GM19023 (cell line): ENCODE measurements around the gene FLYWCH2.
A peak's percentile ranks its signal among the peaks of the same experiment; 100 is the strongest.

Source experiments
- ATAC-seq: cut with Tn5 transposase; IDR thresholded peaks from one replicate; pipeline ENCODE4 v1.9.1; 2021; ENCODE audit warnings: mild to moderate bottlenecking, moderate library complexity; ENCODE audit not compliant: unreplicated experiment

The FLYWCH2 gene

GRCh38 chr16:2853531-2854073, 29.4 kb upstream of the FLYWCH2 start:
- ATAC-seq, result no peak

DNA sequence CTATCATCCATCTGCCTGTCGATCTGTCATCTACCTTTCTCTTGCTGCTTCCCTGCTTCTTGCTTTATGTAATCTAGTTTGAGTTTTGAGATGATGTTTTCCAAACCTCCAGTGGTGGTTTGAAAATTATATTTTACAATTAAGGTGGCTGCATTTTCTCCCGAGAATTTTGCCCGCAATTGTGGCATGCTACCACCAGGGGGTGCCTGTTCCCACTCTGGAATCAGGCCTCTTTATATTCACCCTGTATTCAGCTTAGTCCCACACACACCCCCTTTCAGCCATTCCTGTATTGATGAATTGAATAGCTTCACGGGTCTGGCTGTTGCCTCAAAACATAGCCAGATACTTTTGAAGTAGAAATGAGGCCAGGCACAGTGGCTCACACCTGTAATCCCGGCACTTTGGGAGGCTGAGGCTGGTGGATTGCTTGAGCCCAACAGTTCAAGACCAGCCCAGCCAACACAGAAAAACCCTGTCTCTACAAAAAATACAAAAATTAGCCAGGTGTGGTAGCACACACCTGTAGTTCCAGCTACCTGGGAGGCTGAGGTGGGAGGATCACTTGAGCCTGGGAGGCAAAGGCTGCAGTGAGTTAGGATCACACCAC, 28.2 kb upstream of the FLYWCH2 start:
- no peak for ATAC-seq

DNA sequence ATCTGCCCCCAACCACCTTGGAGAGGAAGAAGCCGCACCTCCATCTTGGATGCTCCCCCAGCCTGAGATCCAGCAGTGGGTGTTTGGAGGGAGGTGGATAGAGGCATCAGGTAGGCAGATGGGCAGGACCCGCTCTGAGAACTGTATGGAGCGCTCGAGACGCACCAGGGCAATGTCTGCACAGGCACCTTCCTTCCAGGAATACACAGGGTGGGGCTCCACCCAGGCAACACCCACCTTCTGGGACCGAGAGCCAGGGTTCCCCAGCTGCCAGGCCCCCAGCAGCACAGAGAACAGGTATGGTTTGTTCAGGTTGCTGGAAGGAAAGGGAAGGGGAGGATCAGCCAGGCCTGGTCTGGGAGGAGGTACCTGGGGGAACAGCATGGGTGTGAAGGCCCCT, 27.5 kb upstream of the FLYWCH2 start:
- ATAC-seq, result no peak

DNA sequence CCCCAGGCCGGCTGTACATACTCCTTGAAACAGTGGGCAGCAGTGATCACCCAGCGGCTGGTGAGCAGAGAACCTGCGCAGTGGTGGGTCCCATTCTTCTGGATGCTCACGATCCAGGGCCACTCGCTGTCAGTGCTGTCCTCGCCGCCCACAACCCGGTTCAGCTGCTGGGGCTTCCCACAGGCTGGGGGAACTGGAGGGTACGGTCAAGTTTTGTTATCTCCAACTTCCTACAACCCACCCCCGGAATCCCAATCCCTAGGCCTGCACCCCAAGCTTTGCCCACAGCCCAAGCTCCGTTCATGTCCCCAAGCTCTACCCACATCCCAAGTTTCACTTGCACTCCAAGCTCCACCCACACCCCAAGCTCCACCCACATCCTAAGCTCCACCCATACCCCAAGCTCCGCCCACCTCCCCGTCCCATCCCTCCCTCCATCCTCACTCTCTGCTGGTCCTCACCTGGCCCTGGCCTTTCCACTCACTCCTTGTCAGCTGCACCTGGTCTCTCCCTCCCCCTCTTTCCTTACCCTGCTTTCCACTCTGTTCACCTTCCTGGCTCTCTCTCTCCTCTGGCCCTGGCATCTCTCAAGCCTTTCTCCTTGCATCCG, 26.8 kb upstream of the FLYWCH2 start:
- no peak for ATAC-seq

DNA sequence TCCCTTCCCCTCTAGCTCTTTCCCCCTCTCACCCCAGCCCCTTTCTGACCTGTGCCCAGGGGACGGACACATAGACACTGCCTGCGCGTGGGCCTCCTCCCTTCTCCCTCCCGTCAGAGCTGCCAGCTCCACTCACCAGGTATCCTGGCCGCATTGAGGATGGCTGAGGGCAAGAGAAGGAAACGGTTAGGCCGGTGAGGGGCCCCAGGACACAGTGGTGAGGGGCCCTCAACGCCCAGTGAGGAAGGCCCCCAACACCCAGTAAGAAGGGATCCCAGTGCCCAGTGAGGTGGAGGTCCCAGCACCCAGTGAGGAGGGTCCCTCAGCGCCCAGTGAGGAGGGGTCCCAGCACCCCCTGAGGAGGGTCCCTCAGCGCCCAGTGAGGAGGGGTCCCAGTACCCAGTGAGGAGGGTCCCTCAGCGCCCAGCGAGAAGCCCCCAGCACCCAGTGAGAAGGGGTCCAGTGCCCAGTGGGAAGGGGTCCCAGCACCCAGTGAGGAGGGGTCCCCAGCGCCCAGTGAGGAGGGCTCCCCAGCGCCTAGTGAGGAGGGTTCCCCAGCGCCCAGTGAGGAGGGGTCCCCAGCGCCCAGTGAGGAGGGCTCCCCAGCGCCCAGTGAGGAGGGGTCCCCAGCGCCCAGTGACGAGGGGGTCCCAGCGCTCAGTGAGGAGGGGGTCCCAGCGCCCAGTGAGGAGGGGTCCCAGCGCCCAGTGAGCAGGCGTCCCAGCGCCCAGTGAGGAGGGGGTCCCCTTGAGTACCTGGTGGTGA, 26.1 kb upstream of the FLYWCH2 start:
- no peak for ATAC-seq

GRCh38 chr16:2857451-2858244, 25.4 kb upstream of the FLYWCH2 start, which contains the start of gene PRSS22:
PRSS22 (minus strand) TSS chr16:2858170; CDS start chr16:2858104, 66 bp downstream.
- ATAC-seq, result no peak

DNA sequence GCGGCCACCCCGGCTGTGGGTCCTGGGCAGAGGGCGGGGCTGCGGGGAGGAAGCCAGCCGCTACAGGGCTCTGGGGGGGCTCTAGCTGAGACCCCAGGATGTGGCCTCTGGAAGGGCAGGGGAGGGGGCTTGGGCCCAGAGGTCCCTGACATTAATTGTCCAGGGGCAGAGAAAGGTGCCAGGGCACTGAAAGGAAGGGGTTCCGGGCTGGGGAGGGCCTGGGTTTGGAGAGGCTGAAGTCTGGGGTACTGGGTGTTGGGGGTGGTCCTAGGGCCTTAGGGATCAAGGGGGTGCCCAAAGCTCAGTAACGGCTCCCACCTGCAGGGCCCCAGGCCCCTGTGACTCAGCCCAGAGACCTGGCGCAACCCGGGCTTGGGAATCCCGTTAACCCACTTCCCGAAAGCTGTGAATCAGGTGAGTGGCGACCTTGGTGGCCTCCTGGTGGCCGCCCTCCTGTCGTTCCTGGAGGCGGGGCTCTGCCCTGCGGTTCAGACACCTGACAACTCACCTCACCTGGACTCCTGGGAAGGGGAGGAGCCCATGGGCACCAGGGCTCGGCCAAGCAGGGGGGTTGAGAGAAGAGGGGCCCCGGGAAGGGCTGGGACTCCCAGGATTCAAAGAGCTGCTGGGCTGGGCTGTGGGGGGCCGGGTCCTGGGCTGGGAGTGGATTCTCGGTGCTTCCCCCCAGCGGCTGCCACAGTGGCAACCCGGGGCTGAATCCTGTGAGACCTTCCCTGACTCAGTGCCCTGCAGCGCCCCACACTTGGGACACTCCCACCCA, 24.6 kb upstream of the FLYWCH2 start:
- no peak for ATAC-seq

DNA sequence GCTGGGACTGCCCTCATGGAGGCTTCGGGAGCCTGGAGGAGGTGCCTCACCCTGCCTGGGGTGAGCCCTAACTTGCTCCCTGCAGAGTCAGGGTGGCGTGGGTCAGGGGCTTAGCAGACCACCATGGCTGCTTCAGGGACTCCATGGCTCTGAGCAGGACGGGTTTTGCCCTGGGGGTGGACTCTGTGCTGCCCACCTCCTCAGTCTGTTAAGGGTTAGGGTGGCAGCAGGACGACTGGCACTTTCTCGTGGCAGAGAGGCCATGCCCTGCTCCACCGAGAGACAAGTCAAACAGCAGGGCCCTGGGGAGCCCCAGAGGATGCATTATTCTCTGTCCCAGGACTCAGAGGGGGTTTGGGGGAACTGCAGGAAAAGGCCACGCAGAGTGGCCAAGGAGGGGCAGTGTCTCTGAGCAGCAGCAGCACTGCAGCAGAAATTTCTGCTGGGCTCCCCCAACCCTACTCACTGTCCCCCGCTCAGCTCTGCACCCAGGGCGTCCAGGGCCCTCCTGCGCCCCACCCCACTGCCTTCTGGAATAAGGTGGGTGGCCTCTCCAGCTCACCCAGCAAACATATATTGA, 23.2 kb upstream of the FLYWCH2 start:
- no peak for ATAC-seq

DNA sequence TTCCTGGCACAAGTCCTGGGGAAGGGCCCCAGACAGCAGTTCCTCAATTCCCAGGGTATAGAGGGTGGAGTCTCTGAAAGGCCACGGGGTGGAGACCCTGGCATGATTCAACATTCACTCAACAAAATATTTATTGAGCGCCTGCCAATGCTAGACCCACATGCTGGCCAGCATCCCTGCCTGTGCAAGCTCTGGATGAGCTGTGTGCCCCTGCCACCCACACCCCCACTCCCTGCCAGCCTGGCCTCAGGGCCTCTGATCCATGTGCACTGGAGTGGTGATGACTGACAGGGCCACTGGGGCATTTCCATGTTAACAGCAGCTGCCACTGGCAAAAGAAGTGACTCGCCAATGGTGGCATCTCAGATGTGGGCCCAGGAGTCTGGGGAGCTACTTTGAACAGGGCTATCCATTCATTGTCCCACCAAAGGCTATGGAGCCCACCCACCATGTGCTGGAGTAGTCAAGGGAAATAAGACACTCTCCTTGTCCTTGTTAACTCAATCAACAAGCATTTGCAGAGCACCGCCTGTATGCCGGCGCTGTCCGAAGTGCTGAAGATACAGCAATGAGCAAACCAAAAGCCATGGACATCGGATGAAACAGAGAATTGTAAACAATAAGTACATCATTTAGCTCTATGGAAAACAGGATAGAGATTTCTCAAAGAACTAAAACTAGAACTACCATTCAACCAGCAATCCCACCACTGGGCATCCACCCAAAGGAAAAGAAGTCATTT, 22.0 kb upstream of the FLYWCH2 start:
- ATAC-seq, result no peak

GRCh38 chr16:2865651-2866050, 17.4 kb upstream of the FLYWCH2 start:
- no peak for ATAC-seq

GRCh38 chr16:2866431-2866830, 16.6 kb upstream of the FLYWCH2 start:
- ATAC-seq, result no peak

DNA sequence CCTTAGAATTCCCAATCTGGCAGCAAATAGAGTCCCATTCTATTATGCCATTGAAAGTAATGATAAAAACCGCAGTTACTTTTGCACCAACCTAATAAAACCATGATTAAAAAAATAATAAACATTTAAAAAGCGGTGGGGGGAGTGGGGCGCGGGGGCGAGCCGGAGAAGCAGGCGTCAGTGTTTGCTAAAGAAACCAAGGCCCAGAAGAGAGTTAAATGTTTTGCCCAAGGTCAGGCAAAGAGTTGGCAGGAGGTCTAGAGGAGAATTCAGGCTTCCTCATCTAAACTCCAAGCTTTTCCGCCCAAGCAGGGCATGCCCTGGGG, 15.4 kb upstream of the FLYWCH2 start:
- no peak for ATAC-seq

DNA sequence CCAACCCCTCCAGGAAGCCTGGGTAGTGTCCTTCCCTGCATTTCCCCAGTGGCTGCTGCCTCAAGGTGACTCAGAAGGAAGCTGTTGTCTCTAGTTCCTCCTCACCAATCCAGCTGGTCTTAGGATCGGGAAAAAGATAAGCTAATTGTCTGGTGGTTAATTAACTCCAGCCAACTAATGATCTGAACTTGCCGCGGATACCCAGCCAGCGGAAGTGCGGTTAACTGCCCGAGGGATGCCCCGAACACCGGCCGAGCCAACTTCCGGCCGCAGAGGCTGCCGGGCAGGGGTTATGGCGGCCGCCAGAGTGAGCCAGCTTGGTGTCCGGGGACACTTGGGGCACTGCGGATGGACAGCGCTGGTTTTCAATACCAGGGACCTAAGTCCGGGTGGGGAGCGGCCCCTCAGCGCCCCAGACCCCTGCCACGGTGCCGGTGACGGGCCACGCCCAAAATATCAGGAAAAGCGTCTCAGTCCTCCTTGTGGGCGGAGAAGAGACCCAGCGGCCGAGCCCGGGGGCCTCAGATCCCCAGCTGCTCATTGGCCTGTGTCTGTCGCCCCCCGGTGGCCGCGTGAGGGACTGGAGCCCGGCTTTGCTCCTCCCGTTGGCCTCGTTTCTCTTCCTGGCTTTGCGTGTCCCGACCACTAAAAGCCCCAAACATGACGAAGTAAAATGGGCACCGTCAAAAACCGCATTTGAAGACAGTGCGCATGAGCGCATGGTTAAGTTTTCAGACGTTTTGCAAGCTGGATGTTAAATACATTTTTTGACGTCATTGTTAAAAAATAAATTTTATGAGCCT, 14.8 kb upstream of the FLYWCH2 start:
- peak; percentile 85 for ATAC-seq

- ATAC-seq, result no peak
These were observed 11.1 kb upstream of the FLYWCH2 start for GRCh38 chr16:2871926-2872325.

GRCh38 chr16:2874032-2874911, 8.7 kb upstream of the FLYWCH2 start:
- ATAC-seq, result no peak

DNA sequence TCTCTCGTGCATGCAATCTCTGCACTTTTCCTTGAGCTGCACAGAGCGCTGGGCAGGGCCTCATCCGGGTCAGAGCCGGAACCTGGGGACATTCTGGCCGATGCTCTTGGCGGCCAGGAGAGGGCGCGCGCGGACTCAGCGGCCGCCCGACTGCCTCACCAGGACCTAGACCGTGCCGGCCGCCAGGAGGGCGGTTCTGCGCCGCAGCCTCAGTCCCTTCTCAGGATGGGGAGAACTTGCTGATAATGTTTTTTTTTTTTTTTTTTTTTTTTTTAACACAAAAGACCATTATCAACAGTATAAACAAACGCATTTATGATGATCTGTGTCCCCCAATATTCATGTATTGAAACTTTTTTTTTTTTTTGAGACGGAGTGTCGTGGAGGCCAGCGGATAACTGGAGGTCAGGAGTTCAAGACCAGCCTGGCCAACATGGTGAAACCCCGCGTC, 8.1 kb upstream of the FLYWCH2 start:
- peak; percentile 76 for ATAC-seq

DNA sequence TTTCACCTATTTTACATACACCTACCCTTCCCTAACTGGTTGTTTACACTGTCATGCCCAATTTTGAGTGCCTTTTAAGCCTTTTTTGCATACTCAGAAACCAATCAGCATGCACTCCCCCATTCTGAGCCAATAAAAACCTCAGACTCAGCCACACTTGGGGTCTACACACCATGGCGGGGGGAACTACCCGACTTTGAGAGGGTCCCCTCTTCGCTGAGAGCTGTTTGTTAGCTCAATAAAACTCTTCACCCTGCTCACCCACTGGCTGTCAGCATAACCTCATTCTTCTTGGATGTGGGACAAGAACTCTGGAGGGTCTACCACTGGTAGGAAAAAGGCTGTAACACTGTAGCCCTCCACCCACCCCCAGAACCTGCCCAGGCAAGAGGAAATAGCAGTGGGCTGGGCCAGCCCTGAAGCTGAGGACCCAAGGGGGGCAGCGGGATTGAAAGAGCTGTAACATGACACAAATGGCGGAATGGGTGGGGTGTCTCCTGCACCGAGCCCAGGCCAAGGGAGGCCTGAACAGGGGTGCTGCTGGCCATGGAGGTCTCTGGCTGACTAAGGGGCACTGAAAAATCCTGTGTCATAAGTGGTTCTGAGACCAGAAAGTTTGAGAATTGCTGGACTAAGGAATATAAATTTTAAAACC, 3.0 kb upstream of the FLYWCH2 start:
- ATAC-seq, result no peak
